HL-60 (cell line): Measurements from ENCODE around the gene ZNF292.

ENCODE experiments used
- CTCF ChIP-seq: IDR thresholded peaks from one replicate; pipeline ENCODE4 v1.5.1; 2011; ENCODE audit warnings: low read length, control low read depth, inconsistent platforms; ENCODE audit not compliant: insufficient read depth
- TF ChIP-seq, protein P1 (sequence below): IDR thresholded peaks from 2 replicates; pipeline ENCODE4 v1.6.1; 2012; ENCODE audit warnings: low read depth; ENCODE audit not compliant: insufficient replicate concordance

- TF ChIP-seq, protein P1, sequence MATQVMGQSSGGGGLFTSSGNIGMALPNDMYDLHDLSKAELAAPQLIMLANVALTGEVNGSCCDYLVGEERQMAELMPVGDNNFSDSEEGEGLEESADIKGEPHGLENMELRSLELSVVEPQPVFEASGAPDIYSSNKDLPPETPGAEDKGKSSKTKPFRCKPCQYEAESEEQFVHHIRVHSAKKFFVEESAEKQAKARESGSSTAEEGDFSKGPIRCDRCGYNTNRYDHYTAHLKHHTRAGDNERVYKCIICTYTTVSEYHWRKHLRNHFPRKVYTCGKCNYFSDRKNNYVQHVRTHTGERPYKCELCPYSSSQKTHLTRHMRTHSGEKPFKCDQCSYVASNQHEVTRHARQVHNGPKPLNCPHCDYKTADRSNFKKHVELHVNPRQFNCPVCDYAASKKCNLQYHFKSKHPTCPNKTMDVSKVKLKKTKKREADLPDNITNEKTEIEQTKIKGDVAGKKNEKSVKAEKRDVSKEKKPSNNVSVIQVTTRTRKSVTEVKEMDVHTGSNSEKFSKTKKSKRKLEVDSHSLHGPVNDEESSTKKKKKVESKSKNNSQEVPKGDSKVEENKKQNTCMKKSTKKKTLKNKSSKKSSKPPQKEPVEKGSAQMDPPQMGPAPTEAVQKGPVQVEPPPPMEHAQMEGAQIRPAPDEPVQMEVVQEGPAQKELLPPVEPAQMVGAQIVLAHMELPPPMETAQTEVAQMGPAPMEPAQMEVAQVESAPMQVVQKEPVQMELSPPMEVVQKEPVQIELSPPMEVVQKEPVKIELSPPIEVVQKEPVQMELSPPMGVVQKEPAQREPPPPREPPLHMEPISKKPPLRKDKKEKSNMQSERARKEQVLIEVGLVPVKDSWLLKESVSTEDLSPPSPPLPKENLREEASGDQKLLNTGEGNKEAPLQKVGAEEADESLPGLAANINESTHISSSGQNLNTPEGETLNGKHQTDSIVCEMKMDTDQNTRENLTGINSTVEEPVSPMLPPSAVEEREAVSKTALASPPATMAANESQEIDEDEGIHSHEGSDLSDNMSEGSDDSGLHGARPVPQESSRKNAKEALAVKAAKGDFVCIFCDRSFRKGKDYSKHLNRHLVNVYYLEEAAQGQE = no peak
- TF ChIP-seq CTCF = no peak
These were observed 157.5 kb downstream of the ZNF292 start for GRCh38 chr6:87312860-87313259.
